ENCODE data around the gene SPACDR.

SPACDR gene

DNA sequence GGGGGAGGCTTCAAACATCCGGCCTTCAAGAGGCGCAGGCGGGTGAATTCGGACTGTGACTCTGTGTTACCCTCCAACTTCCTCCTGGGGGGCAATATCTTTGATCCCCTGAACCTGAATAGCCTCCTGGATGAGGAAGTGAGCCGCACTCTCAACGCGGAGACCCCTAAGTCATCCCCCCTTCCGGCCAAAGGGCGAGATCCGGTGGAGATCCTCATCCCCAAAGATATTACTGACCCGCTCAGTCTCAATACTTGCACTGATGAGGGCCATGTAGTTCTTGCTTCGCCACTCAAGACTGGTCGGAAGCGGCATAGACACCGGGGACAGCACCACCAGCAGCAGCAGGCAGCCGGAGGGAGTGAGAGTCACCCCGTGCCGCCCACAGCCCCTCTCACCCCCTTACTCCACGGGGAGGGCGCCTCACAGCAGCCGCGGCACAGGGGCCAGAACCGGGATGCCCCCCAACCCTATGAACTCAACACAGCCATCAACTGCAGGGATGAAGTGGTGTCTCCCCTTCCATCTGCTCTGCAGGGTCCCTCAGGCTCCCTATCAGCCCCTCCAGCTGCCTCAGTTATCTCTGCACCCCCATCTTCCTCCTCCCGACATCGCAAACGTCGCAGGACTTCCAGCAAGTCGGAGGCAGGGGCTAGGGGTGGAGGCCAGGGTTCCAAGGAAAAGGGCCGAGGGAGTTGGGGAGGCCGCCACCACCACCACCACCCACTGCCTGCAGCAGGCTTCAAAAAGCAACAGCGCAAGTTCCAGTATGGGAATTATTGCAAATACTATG lies 33.4 kb downstream of the SPACDR start:
- H3K4me3 ChIP-seq (ENCODE audit: low read length): peak overlapping the region; percentile 95
- peak overlapping the region; percentile 93 for H3K27ac ChIP-seq (ENCODE audit: low read length)
- H3K9me3 ChIP-seq (ENCODE audit: insufficient read depth, low read depth, low read length): peaks cover 4% of the 10 kb centered on the region; the same call in 1 of the 2 replicates
- peaks cover 20% of the 10 kb centered on the region; the same call in 1 of the 2 replicates for H3K4me1 ChIP-seq (ENCODE audit: insufficient read depth, low read length)
- H3K36me3 ChIP-seq (ENCODE audit: insufficient read depth, low read depth, low read length): peaks cover 46% of the 10 kb centered on the region
- H3K9ac ChIP-seq (ENCODE audit: low read depth, low read length): peak overlapping the region; percentile 98; the same call in 1 of the 2 replicates
- peaks cover 10% of the 10 kb centered on the region; the same call in 1 of the 2 replicates for H3K27me3 ChIP-seq (ENCODE audit: insufficient read depth, low read length)

DNA sequence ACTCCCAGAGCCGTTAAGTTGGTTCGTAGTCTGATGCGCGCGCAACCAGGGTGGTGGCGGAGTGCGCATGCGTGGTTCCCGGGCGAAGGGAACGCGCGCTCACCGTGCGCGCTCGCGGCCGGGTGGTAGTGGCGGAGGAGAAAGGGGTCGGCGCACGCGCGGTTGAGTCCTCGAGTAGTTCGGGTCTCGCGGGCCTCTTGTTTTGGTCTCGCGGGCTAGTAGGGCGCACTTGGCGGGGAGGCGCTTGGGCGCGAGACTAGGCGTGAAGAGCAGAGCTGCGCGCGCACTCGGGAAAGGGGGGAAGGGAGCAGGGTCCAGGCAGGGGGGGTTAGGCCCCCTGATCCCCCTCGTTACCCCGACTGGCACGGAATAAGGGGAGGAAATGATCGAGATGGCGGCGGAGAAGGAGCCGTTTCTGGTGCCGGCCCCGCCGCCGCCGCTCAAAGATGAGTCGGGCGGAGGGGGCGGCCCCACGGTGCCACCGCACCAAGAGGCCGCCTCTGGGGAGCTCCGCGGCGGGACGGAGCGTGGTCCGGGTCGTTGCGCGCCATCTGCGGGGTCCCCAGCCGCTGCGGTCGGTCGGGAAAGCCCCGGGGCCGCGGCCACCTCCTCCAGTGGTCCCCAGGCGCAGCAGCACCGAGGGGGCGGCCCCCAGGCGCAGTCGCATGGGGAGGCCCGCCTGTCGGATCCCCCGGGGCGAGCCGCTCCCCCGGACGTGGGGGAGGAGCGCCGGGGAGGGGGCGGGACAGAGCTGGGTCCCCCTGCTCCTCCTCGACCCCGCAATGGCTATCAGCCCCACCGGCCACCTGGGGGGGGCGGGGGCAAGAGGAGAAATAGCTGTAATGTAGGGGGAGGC lies 34.2 kb downstream of the SPACDR start, which contains the start of gene MEPCE:
TSS of gene MEPCE (plus strand) at position 195 of the 856 bp plus-strand sequence. CDS start at position 383, 188 bp downstream.
- Histone ChIP-seq H3K9me3 (ENCODE audit: insufficient read depth, low read depth, low read length) (peaks cover 4% of the 10 kb centered on the region; the same call in 1 of the 2 replicates), H3K4me1 (ENCODE audit: insufficient read depth, low read length) (peaks cover 19% of the 10 kb centered on the region; the same call in 1 of the 2 replicates), H3K27me3 (ENCODE audit: insufficient read depth, low read length) (peaks cover 10% of the 10 kb centered on the region; the same call in 1 of the 2 replicates), H3K9ac (ENCODE audit: low read depth, low read length) (peak within 1 kb of the TSS; percentile 98), H3K4me3 (ENCODE audit: low read length) (peak within 1 kb of the TSS; percentile 95), H3K36me3 (ENCODE audit: insufficient read depth, low read depth, low read length) (peaks cover 42% of the 10 kb centered on the region), H3K27ac (ENCODE audit: low read length) (peak within 1 kb of the TSS; percentile 96)

DNA sequence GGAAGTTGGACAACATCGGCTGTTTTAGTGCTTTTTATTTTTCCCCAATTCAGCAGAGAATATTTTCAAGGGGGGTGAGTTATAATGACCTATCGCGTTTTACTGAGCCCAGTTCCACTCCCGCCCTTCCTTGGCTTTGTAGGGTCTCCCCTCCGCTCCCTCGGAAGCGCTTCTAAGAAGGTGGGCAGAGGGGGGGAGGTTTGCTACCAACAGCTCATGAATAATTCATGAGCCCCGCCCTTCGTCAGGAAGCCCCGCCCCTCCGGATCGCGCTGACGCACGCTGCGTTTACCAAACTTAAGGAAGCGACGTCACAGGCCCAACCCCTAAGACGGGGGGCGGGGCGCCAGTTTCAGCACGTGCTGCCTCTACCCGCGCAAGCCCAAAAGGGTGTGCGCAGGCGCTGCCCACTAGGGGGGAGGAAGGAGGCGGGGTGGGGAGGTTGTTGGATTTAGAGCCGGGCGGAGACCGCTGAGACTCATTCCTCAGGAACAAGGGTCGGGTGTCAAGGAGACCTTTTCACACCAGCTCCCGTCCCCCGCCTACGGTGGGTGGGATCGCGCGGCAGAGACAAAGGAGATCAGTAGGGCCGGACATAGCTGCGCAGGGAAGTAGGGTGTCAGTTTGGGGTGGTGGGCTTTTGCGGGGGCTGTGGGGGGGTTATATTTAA lies 35.0 kb downstream of the SPACDR start:
- Histone ChIP-seq H3K4me3 (ENCODE audit: low read length) (peak overlapping the region; percentile 95), H3K27me3 (ENCODE audit: insufficient read depth, low read length) (peaks cover 10% of the 10 kb centered on the region; the same call in 1 of the 2 replicates), H3K9me3 (ENCODE audit: insufficient read depth, low read depth, low read length) (peaks cover 4% of the 10 kb centered on the region; the same call in 1 of the 2 replicates), H3K4me1 (ENCODE audit: insufficient read depth, low read length) (peaks cover 17% of the 10 kb centered on the region; the same call in 1 of the 2 replicates), H3K27ac (ENCODE audit: low read length) (peak overlapping the region; percentile 96), H3K9ac (ENCODE audit: low read depth, low read length) (peak overlapping the region; percentile 98), H3K36me3 (ENCODE audit: insufficient read depth, low read depth, low read length) (peaks cover 34% of the 10 kb centered on the region)

DNA sequence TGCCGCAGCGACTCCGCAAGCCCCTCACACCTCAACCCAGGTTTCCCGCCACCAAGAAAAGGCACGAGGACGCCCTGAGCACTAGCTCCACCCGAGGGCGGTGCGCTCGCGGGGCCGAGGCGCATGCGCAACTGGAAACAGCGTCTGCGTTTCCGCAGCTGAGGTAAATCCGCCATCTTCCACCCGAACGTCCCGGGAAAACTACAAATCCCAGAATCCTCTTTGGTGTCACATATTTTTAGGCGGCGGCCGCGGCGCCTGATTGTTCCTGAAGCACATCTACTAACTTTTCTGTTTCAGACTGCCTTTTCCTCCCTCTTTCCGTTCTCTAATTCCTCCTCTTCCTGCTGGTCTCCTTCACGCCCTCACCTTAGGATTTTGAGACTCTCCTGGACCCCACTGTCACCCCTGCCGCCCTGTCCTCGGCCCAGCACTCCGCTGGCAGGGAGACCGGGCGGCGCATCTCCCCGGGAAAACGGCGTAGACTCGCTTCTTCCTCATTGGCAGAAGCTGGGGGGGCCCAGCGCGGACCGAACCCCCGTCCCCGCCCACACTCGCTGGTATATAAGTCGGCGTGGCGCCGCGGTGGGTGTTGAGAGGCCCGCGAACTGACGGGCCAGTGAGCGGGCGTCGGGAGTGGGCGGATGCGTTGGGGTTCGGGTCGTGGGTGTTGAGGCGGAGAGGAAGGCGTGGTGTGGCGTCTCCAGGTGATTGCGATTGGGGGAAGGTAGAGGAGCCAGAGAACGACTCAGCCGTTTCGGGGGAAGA lies 35.7 kb downstream of the SPACDR start, which contains the start of gene ZCWPW1:
TSS of gene ZCWPW1 (minus strand) at position 505 of the 768 bp plus-strand sequence. CDS start 8,054 bp downstream, outside the sequence.
- Histone ChIP-seq H3K4me3 (ENCODE audit: low read length) (peak within 1 kb of the TSS; percentile 95), H3K27ac (ENCODE audit: low read length) (peak within 1 kb of the TSS; percentile 96), H3K4me1 (ENCODE audit: insufficient read depth, low read length) (peaks cover 17% of the 10 kb centered on the region; the same call in 1 of the 2 replicates), H3K9ac (ENCODE audit: low read depth, low read length) (peak within 1 kb of the TSS; percentile 98), H3K36me3 (ENCODE audit: insufficient read depth, low read depth, low read length) (peaks cover 27% of the 10 kb centered on the region), H3K9me3 (ENCODE audit: insufficient read depth, low read depth, low read length) (peaks cover 4% of the 10 kb centered on the region; the same call in 1 of the 2 replicates), H3K27me3 (ENCODE audit: insufficient read depth, low read length) (peaks cover 10% of the 10 kb centered on the region; the same call in 1 of the 2 replicates)

DNA sequence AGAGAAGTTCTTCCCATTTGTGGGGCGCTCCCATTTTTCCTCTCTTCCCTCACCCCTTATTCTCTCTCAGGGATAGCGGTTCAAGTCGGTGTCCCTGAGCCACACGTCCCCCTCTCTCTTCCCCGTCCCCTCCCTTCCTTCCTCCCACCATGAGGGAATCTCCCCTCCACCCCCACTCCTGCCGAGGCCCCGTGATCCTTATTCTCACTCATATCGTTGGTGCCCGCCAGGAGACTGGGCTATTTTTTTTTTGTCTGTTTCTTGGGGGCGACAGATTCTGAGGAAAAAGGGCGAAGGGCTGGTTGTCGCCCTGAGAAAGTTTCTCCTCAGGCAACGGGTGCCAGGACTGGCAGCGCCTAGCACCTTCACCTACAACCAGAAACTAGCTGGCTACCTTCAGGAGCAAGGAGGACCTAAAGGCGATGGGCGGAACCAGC lies 36.3 kb downstream of the SPACDR start:
- H3K4me3 ChIP-seq (ENCODE audit: low read length): peak overlapping the region; percentile 95; the same call in 1 of the 2 replicates
- H3K4me1 ChIP-seq (ENCODE audit: insufficient read depth, low read length): peaks cover 17% of the 10 kb centered on the region; the same call in 1 of the 2 replicates
- H3K27me3 ChIP-seq (ENCODE audit: insufficient read depth, low read length): peaks cover 10% of the 10 kb centered on the region; the same call in 1 of the 2 replicates
- H3K9me3 ChIP-seq (ENCODE audit: insufficient read depth, low read depth, low read length): peaks cover 4% of the 10 kb centered on the region; the same call in 1 of the 2 replicates
- H3K27ac ChIP-seq (ENCODE audit: low read length): no peak overlapping the region
- peaks cover 21% of the 10 kb centered on the region for H3K36me3 ChIP-seq (ENCODE audit: insufficient read depth, low read depth, low read length)
- no peak overlapping the region for H3K9ac ChIP-seq (ENCODE audit: low read depth, low read length)

DNA sequence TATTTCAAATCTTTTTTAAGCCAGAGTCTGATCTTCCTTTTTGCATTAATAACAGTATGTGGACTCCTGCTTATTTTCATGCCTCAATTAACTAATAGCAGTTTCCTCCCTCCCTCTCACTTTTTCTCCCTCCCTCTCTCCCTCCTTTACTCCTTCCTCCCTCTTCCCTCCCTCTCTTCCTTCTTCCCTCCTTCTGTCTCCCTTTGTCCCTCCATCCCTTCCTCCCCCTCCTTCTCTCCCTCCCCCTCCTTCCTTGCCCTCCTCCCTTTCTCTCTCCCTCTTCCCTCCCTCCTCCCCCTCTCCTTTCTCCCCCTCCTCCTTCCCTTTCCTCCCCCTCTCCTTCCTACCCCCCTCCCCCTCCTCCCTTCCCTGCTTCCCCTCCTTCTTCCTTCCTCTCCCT lies 37.5 kb downstream of the SPACDR start:
- Histone ChIP-seq H3K4me1 (ENCODE audit: insufficient read depth, low read length) (peaks cover 8% of the 10 kb centered on the region; the same call in 1 of the 2 replicates), H3K27me3 (ENCODE audit: insufficient read depth, low read length) (peaks cover 10% of the 10 kb centered on the region; the same call in 1 of the 2 replicates), H3K4me3 (ENCODE audit: low read length) (no peak overlapping the region), H3K27ac (ENCODE audit: low read length) (no peak overlapping the region), H3K9me3 (ENCODE audit: insufficient read depth, low read depth, low read length) (peaks cover 4% of the 10 kb centered on the region; the same call in 1 of the 2 replicates), H3K36me3 (ENCODE audit: insufficient read depth, low read depth, low read length) (peaks cover 9% of the 10 kb centered on the region; the same call in 1 of the 2 replicates), H3K9ac (ENCODE audit: low read depth, low read length) (no peak overlapping the region)

DNA sequence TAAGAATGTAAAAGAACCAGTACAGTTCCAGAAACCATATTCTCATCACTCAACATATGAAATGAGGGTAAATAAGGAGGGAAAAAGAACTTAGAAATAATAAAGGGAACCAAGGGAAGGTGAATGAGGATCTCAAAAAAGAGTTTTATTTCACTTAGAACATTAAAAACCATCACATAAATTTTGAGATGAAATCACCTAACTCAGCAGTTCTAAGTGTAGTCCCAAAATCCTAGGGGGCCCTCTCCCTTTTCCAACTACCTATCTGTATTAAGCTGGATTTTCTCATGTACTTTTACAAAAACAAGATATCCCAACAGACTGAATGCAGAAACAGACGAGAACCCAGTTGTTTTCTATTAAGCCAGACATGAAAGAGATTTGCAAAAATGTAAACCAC lies 38.7 kb downstream of the SPACDR start:
- Histone ChIP-seq H3K36me3 (ENCODE audit: insufficient read depth, low read depth, low read length) (no peaks in the 10 kb centered on the region), H3K9me3 (ENCODE audit: insufficient read depth, low read depth, low read length) (peaks cover 4% of the 10 kb centered on the region; the same call in 1 of the 2 replicates), H3K4me1 (ENCODE audit: insufficient read depth, low read length) (no peaks in the 10 kb centered on the region), H3K9ac (ENCODE audit: low read depth, low read length) (no peak overlapping the region), H3K27me3 (ENCODE audit: insufficient read depth, low read length) (peaks cover 10% of the 10 kb centered on the region; the same call in 1 of the 2 replicates), H3K27ac (ENCODE audit: low read length) (no peak overlapping the region), H3K4me3 (ENCODE audit: low read length) (no peak overlapping the region)

DNA sequence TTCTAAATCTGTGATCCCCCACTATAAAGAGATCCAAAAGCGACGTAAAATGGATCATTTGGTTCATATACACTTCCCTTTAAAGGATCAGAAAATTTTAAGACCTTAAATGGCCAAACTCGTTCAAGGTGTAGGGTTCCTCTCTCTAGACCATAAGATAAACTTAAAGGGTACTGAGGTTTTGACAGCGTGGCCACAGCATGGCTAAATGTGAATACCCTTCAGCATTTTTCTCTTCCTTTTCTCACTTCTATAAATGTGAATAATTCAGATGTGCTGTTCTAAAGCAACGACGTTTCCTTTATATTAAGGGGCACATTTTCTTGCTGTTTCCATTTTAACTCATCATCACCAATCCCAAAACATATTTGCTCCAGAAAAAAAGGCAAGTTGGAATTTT lies 40.7 kb downstream of the SPACDR start:
- H3K27me3 ChIP-seq (ENCODE audit: insufficient read depth, low read length): peaks cover 10% of the 10 kb centered on the region; the same call in 1 of the 2 replicates
- H3K36me3 ChIP-seq (ENCODE audit: insufficient read depth, low read depth, low read length): no peaks in the 10 kb centered on the region
- H3K27ac ChIP-seq (ENCODE audit: low read length): no peak overlapping the region
- no peaks in the 10 kb centered on the region for H3K4me1 ChIP-seq (ENCODE audit: insufficient read depth, low read length)
- peaks cover 4% of the 10 kb centered on the region; the same call in 1 of the 2 replicates for H3K9me3 ChIP-seq (ENCODE audit: insufficient read depth, low read depth, low read length)
- H3K4me3 ChIP-seq (ENCODE audit: low read length): no peak overlapping the region
- no peak overlapping the region for H3K9ac ChIP-seq (ENCODE audit: low read depth, low read length)

DNA sequence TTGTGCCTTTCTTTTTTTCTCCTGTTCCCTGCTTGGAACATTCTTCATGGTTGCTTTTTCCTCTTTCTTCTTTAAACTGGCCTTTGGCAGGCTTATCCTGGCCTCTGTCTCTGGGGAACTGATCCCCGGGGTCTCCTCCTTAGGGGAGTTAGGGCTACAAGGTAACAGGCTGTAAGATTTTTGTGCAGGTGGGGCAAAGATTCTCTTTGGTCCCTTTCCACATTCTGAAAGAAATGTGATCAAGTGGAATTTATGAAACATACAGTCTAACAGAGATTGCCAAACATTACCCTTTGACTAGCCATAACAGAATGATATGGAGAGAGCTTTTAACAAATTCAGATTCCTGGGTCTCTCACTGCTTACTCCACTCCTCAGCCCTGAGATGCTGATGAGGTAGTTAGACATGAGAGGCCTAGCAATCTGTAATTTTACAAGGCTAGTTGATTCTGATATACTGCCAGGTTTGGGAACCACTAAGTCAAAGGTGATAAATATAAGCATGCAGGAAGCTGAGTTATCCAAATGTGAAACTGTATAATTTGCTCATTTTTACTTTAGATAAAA lies 44.3 kb downstream of the SPACDR start:
- Histone ChIP-seq H3K9ac (ENCODE audit: low read depth, low read length) (no peak overlapping the region), H3K4me3 (ENCODE audit: low read length) (no peak overlapping the region), H3K27ac (ENCODE audit: low read length) (no peak overlapping the region)

More for the DNA sequence above, 44.3 kb downstream of the SPACDR start:
- Histone ChIP-seq H3K27me3 (ENCODE audit: insufficient read depth, low read length) (no peaks in the 10 kb centered on the region), H3K36me3 (ENCODE audit: insufficient read depth, low read depth, low read length) (no peaks in the 10 kb centered on the region), H3K9me3 (ENCODE audit: insufficient read depth, low read depth, low read length) (no peaks in the 10 kb centered on the region), H3K4me1 (ENCODE audit: insufficient read depth, low read length) (no peaks in the 10 kb centered on the region)

All from iPS-20b (cell line).